ENCODE results near the gene CKS1B. TPM values are rescaled to one million over a fixed set of nuclear protein-coding genes. Genes with fewer than 3 reads are reported as not detected.

CKS1B gene
- polyA plus RNA-seq, 1 donor from 2014 or later = 29.0 TPM

DNA sequence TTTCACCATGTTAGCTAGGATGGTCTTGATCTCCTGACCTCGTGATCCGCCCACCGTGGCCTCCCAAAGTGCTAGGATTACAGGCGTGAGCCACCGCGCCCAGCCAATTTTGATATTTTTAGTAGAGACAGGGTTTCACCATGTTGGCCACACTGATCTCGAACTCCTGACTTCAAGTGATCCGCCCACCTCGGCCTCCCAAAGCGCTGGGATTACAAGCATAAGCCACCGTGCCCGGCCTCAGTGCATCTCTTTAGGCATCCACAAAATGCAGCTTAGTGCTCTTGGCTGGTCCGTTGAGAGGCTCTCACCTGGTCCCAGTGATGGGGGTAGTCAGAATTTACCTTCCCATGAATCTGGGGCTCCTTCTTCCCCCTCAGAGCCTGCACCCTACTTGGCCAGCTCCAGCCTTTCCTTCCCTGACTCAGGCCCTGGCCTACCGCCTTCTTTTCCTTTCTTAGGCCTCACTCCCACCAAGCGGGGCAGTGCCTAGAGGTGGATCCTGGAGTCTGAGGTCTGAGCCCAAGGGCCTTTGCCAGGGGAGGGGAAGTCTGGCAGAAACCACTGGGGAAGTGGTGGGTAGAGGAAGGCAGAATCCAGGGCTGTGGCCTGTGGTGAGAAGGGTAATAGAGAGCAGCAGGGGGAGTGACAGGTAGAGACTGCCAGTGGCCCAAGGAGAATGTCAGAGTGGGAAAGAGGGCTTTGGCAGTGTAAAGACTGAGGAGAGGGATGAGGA, 22.7 kb downstream of the CKS1B start:
- no peaks in the 10 kb centered on the region for H4K20me1 ChIP-seq (ENCODE audit: insufficient read depth)
- no peaks in the 10 kb centered on the region for H3K9me3 ChIP-seq (ENCODE audit: low read length)
- no peaks in the 10 kb centered on the region for H3K9me2 ChIP-seq (ENCODE audit: insufficient read depth, low read length)
- TF ChIP-seq EZH2 (IDR thresholded peaks at IDR 0.05; ENCODE audit: borderline replicate concordance, insufficient read depth, low read length, poor library complexity, severe bottlenecking) (no peak), TAF1 (IDR thresholded peaks at IDR 0.05; ENCODE audit: low read depth) (no peak), MXI1 (conservative IDR thresholded peaks at IDR 0.05; ENCODE audit: poor library complexity, severe bottlenecking) (no peak), EP300 (conservative IDR thresholded peaks at IDR 0.05; ENCODE audit: poor library complexity, severe bottlenecking) (no peak), RAD21 (conservative IDR thresholded peaks at IDR 0.05) (no peak), SMC3 (conservative IDR thresholded peaks at IDR 0.05; ENCODE audit: poor library complexity) (no peak), POLR2AphosphoS5 (IDR thresholded peaks at IDR 0.05) (no peak)
- TF ChIP-seq, protein P1, sequence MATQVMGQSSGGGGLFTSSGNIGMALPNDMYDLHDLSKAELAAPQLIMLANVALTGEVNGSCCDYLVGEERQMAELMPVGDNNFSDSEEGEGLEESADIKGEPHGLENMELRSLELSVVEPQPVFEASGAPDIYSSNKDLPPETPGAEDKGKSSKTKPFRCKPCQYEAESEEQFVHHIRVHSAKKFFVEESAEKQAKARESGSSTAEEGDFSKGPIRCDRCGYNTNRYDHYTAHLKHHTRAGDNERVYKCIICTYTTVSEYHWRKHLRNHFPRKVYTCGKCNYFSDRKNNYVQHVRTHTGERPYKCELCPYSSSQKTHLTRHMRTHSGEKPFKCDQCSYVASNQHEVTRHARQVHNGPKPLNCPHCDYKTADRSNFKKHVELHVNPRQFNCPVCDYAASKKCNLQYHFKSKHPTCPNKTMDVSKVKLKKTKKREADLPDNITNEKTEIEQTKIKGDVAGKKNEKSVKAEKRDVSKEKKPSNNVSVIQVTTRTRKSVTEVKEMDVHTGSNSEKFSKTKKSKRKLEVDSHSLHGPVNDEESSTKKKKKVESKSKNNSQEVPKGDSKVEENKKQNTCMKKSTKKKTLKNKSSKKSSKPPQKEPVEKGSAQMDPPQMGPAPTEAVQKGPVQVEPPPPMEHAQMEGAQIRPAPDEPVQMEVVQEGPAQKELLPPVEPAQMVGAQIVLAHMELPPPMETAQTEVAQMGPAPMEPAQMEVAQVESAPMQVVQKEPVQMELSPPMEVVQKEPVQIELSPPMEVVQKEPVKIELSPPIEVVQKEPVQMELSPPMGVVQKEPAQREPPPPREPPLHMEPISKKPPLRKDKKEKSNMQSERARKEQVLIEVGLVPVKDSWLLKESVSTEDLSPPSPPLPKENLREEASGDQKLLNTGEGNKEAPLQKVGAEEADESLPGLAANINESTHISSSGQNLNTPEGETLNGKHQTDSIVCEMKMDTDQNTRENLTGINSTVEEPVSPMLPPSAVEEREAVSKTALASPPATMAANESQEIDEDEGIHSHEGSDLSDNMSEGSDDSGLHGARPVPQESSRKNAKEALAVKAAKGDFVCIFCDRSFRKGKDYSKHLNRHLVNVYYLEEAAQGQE (IDR thresholded peaks at IDR 0.05; ENCODE audit: borderline replicate concordance) = no peak
- TF ChIP-seq, protein P2, sequence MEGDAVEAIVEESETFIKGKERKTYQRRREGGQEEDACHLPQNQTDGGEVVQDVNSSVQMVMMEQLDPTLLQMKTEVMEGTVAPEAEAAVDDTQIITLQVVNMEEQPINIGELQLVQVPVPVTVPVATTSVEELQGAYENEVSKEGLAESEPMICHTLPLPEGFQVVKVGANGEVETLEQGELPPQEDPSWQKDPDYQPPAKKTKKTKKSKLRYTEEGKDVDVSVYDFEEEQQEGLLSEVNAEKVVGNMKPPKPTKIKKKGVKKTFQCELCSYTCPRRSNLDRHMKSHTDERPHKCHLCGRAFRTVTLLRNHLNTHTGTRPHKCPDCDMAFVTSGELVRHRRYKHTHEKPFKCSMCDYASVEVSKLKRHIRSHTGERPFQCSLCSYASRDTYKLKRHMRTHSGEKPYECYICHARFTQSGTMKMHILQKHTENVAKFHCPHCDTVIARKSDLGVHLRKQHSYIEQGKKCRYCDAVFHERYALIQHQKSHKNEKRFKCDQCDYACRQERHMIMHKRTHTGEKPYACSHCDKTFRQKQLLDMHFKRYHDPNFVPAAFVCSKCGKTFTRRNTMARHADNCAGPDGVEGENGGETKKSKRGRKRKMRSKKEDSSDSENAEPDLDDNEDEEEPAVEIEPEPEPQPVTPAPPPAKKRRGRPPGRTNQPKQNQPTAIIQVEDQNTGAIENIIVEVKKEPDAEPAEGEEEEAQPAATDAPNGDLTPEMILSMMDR (IDR thresholded peaks at IDR 0.05; ENCODE audit: poor library complexity, severe bottlenecking) = no peak
- H3K36me3 ChIP-seq (ENCODE audit: insufficient read depth, low read length) = no peaks in the 10 kb centered on the region
- H3F3A ChIP-seq (ENCODE audit: insufficient read depth, low read length, poor library complexity, severe bottlenecking) = peaks cover 3% of the 10 kb centered on the region
- no peak overlapping the region for H3K27ac ChIP-seq (ENCODE audit: low read length)
- no peak overlapping the region for H2AFZ ChIP-seq (ENCODE audit: low read depth, low read length)
- no peak overlapping the region for H3K4me3 ChIP-seq (ENCODE audit: low read length)
- H3K9ac ChIP-seq (ENCODE audit: low read length) = no peak overlapping the region
- H3K79me2 ChIP-seq (replicated peaks; ENCODE audit: insufficient read depth, low read length) = no peaks in the 10 kb centered on the region
- no peak overlapping the region for H3K4me2 ChIP-seq (ENCODE audit: low read length)
- H3K27me3 ChIP-seq (ENCODE audit: insufficient read depth, low read depth, low read length) = no peaks in the 10 kb centered on the region

DNA sequence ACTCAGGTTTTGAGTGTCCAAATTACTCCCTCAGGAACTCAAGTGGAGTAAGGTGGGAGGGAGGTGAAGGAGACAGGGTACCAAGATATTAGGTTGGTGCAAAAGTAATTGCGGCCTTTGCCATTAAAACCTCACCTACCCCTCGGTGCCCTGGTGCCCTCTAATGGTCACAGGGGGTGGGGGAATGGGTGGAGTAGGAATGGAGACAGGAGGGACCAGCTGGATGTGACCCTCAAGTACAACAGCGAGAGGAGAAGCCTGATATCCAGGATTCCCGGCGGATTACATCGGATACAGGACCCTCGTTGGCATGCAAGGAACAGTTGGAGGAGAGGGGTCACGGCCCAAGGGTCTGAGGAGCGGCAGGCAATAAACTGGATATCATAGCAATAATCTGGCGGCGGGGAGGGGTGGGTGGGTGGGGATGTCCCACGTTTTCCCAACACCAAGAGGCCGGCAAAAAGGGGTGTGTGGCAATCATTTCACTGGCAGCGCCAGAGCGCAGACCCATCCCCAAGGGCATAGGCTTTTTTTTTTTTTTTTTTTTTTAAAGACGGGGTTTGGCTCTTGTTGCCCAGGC, 23.8 kb downstream of the CKS1B start:
- Histone ChIP-seq H3K36me3 (ENCODE audit: insufficient read depth, low read length) (no peaks in the 10 kb centered on the region), H3K4me3 (ENCODE audit: low read length) (no peak overlapping the region), H3K9ac (ENCODE audit: low read length) (no peak overlapping the region), H3K9me2 (ENCODE audit: insufficient read depth, low read length) (no peaks in the 10 kb centered on the region), H3F3A (ENCODE audit: insufficient read depth, low read length, poor library complexity, severe bottlenecking) (peaks cover 3% of the 10 kb centered on the region), H4K20me1 (ENCODE audit: insufficient read depth) (no peaks in the 10 kb centered on the region), H3K4me2 (ENCODE audit: low read length) (no peak overlapping the region), H3K27ac (ENCODE audit: low read length) (no peak overlapping the region), H3K79me2 (replicated peaks; ENCODE audit: insufficient read depth, low read length) (no peaks in the 10 kb centered on the region), H3K9me3 (ENCODE audit: low read length) (no peaks in the 10 kb centered on the region), H3K27me3 (ENCODE audit: insufficient read depth, low read depth, low read length) (peaks cover 7% of the 10 kb centered on the region), H2AFZ (ENCODE audit: low read depth, low read length) (no peak overlapping the region)
- TF ChIP-seq SMC3 (conservative IDR thresholded peaks at IDR 0.05; ENCODE audit: poor library complexity) (no peak), POLR2AphosphoS5 (IDR thresholded peaks at IDR 0.05) (no peak), TAF1 (IDR thresholded peaks at IDR 0.05; ENCODE audit: low read depth) (no peak), MXI1 (conservative IDR thresholded peaks at IDR 0.05; ENCODE audit: poor library complexity, severe bottlenecking) (no peak), RAD21 (conservative IDR thresholded peaks at IDR 0.05) (no peak)
- TF ChIP-seq, protein P1 (IDR thresholded peaks at IDR 0.05; ENCODE audit: borderline replicate concordance) = no peak
- TF ChIP-seq, protein P2 (IDR thresholded peaks at IDR 0.05; ENCODE audit: poor library complexity, severe bottlenecking) = no peak
